Body of pancreas (tissue), 4 donors: ENCODE data around the gene FGF1.

Source experiments
- POLR2A ChIP-seq, 3 donors: fragments of 450-650 bp; IDR thresholded peaks; one replicate each; pipeline ENCODE4 v1.6.1; 2016; ENCODE audit warnings: antibody characterized with exemption in 3 of 3, mild to moderate bottlenecking in 2 of 3
- TF ChIP-seq, protein P1 (sequence below), 7 experiments: fragments of 450-650 bp in 4 of 7; fragments of 200-600 bp in 3 of 7; sonication (generic) in 3 of 7; IDR thresholded peaks; one replicate each; pipeline ENCODE4 v1.5.1; 2016 to 2019; ENCODE audit warnings: antibody characterized with exemption in 7 of 7

DNA sequence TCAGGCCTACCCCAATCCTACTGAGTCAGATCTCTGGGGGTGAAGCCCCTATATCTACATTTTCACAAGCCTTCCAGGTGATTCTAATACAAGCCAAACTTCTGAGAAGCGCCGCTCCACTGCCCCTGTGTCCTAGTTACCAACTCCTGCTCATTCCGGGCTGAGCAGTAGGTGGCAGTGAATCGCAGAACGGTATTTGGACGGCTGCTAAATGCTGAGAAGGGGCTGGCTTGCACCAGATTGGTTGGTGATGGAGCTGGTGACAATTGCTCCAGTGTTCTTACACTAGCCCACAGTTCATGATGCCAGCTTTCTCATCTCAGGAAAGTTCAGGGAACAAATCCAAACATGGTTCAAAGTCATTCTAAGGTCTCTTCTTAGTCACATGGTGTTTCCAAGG is 31.1 kb upstream of the FGF1 start:
- TF ChIP-seq, protein P1, sequence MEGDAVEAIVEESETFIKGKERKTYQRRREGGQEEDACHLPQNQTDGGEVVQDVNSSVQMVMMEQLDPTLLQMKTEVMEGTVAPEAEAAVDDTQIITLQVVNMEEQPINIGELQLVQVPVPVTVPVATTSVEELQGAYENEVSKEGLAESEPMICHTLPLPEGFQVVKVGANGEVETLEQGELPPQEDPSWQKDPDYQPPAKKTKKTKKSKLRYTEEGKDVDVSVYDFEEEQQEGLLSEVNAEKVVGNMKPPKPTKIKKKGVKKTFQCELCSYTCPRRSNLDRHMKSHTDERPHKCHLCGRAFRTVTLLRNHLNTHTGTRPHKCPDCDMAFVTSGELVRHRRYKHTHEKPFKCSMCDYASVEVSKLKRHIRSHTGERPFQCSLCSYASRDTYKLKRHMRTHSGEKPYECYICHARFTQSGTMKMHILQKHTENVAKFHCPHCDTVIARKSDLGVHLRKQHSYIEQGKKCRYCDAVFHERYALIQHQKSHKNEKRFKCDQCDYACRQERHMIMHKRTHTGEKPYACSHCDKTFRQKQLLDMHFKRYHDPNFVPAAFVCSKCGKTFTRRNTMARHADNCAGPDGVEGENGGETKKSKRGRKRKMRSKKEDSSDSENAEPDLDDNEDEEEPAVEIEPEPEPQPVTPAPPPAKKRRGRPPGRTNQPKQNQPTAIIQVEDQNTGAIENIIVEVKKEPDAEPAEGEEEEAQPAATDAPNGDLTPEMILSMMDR (IDR thresholded peaks at IDR 0.05): peak in 5 of 7 experiments; percentile 18 to 44 (median 36)
- TF ChIP-seq POLR2A (IDR thresholded peaks at IDR 0.05): no peak
